ENCODE data around the gene RCL1.

The RCL1 gene

GRCh38 chr9:4855841-4856240 is 63.1 kb downstream of the RCL1 start:
- H3K9ac ChIP-seq (ENCODE audit: low read depth in 1 of 2, low read length in 2 of 2) = no peak overlapping the region
- no peaks in the 10 kb centered on the region for H3K4me1 ChIP-seq (ENCODE audit: control insufficient read depth in 1 of 2, insufficient read depth in 2 of 2, low read length in 2 of 2)
- no peak overlapping the region for H3K27ac ChIP-seq (ENCODE audit: low read depth, low read length)

GRCh38 chr9:4857163-4857810 is 64.5 kb downstream of the RCL1 start:
- H3K4me1 ChIP-seq (ENCODE audit: control insufficient read depth in 1 of 2, insufficient read depth in 2 of 2, low read length in 2 of 2) = peaks cover 5 to 6% of the 10 kb centered on the region in 2 donors
- H3K27me3 ChIP-seq (ENCODE audit: control insufficient read depth in 1 of 2, insufficient read depth in 2 of 2, low read length in 2 of 2) = no peaks in the 10 kb centered on the region
- H3K36me3 ChIP-seq (ENCODE audit: control insufficient read depth in 1 of 2, insufficient read depth in 2 of 2, low read length in 2 of 2) = peaks cover 15 to 36% of the 10 kb centered on the region in 2 donors

More at GRCh38 chr9:4855841-4856240, 63.1 kb downstream of the RCL1 start:
- Histone ChIP-seq H3K4me3 (ENCODE audit: low read depth in 1 of 2, low read length in 2 of 2) (no peak overlapping the region), H3K27me3 (ENCODE audit: control insufficient read depth in 1 of 2, insufficient read depth in 2 of 2, low read length in 2 of 2) (no peaks in the 10 kb centered on the region), H3K36me3 (ENCODE audit: control insufficient read depth in 1 of 2, insufficient read depth in 2 of 2, low read length in 2 of 2) (peaks cover 11 to 32% of the 10 kb centered on the region in 2 donors), H3K9me3 (ENCODE audit: control insufficient read depth in 1 of 2, low read length in 2 of 2) (no peaks in the 10 kb centered on the region)

GRCh38 chr9:4859035-4859434 is 66.3 kb downstream of the RCL1 start:
- no peak overlapping the region for H3K9ac ChIP-seq (ENCODE audit: low read depth in 1 of 2, low read length in 2 of 2)
- H3K9me3 ChIP-seq (ENCODE audit: control insufficient read depth in 1 of 2, low read length in 2 of 2) = no peaks in the 10 kb centered on the region
- no peak overlapping the region for H3K4me3 ChIP-seq (ENCODE audit: low read depth in 1 of 2, low read length in 2 of 2)
- H3K27ac ChIP-seq (ENCODE audit: low read depth, low read length) = no peak overlapping the region
- peaks cover 8 to 21% of the 10 kb centered on the region in 2 donors for H3K36me3 ChIP-seq (ENCODE audit: control insufficient read depth in 1 of 2, insufficient read depth in 2 of 2, low read length in 2 of 2)
- H3K27me3 ChIP-seq (ENCODE audit: control insufficient read depth in 1 of 2, insufficient read depth in 2 of 2, low read length in 2 of 2) = no peaks in the 10 kb centered on the region
- peaks cover 5 to 6% of the 10 kb centered on the region in 2 donors for H3K4me1 ChIP-seq (ENCODE audit: control insufficient read depth in 1 of 2, insufficient read depth in 2 of 2, low read length in 2 of 2)

More at GRCh38 chr9:4857163-4857810, 64.5 kb downstream of the RCL1 start:
- Histone ChIP-seq H3K4me3 (ENCODE audit: low read depth in 1 of 2, low read length in 2 of 2) (no peak overlapping the region), H3K27ac (ENCODE audit: low read depth, low read length) (no peak overlapping the region), H3K9ac (ENCODE audit: low read depth in 1 of 2, low read length in 2 of 2) (no peak overlapping the region), H3K9me3 (ENCODE audit: control insufficient read depth in 1 of 2, low read length in 2 of 2) (no peaks in the 10 kb centered on the region)

GRCh38 chr9:4860383-4860782 is 67.6 kb downstream of the RCL1 start:
- Histone ChIP-seq H3K4me3 (ENCODE audit: low read depth in 1 of 2, low read length in 2 of 2) (no peak overlapping the region), H3K36me3 (ENCODE audit: control insufficient read depth in 1 of 2, insufficient read depth in 2 of 2, low read length in 2 of 2) (peaks cover 5 to 15% of the 10 kb centered on the region in 2 donors), H3K9ac (ENCODE audit: low read depth in 1 of 2, low read length in 2 of 2) (no peak overlapping the region), H3K9me3 (ENCODE audit: control insufficient read depth in 1 of 2, low read length in 2 of 2) (no peaks in the 10 kb centered on the region), H3K27me3 (ENCODE audit: control insufficient read depth in 1 of 2, insufficient read depth in 2 of 2, low read length in 2 of 2) (no peaks in the 10 kb centered on the region), H3K27ac (ENCODE audit: low read depth, low read length) (no peak overlapping the region), H3K4me1 (ENCODE audit: control insufficient read depth in 1 of 2, insufficient read depth in 2 of 2, low read length in 2 of 2) (peaks cover 5 to 6% of the 10 kb centered on the region in 2 donors)

GRCh38 chr9:4861145-4861544 is 68.4 kb downstream of the RCL1 start:
- no peak overlapping the region for H3K27ac ChIP-seq (ENCODE audit: low read depth, low read length)
- H3K27me3 ChIP-seq (ENCODE audit: control insufficient read depth in 1 of 2, insufficient read depth in 2 of 2, low read length in 2 of 2) = no peaks in the 10 kb centered on the region
- H3K4me3 ChIP-seq (ENCODE audit: low read depth in 1 of 2, low read length in 2 of 2) = no peak overlapping the region
- peaks cover 5 to 6% of the 10 kb centered on the region in 2 donors for H3K4me1 ChIP-seq (ENCODE audit: control insufficient read depth in 1 of 2, insufficient read depth in 2 of 2, low read length in 2 of 2)
- peaks cover 5 to 14% of the 10 kb centered on the region in 2 donors for H3K36me3 ChIP-seq (ENCODE audit: control insufficient read depth in 1 of 2, insufficient read depth in 2 of 2, low read length in 2 of 2)
- H3K9me3 ChIP-seq (ENCODE audit: control insufficient read depth in 1 of 2, low read length in 2 of 2) = no peaks in the 10 kb centered on the region
- no peak overlapping the region for H3K9ac ChIP-seq (ENCODE audit: low read depth in 1 of 2, low read length in 2 of 2)

- Histone ChIP-seq H3K27ac (ENCODE audit: low read depth, low read length) (no peak overlapping the region), H3K4me3 (ENCODE audit: low read depth in 1 of 2, low read length in 2 of 2) (no peak overlapping the region), H3K27me3 (ENCODE audit: control insufficient read depth in 1 of 2, insufficient read depth in 2 of 2, low read length in 2 of 2) (no peaks in the 10 kb centered on the region), H3K4me1 (ENCODE audit: control insufficient read depth in 1 of 2, insufficient read depth in 2 of 2, low read length in 2 of 2) (peaks cover 5 to 6% of the 10 kb centered on the region in 2 donors), H3K36me3 (ENCODE audit: control insufficient read depth in 1 of 2, insufficient read depth in 2 of 2, low read length in 2 of 2) (peaks cover 5 to 14% of the 10 kb centered on the region in 2 donors), H3K9me3 (ENCODE audit: control insufficient read depth in 1 of 2, low read length in 2 of 2) (no peaks in the 10 kb centered on the region), H3K9ac (ENCODE audit: low read depth in 1 of 2, low read length in 2 of 2) (no peak overlapping the region)
Observed at GRCh38 chr9:4861736-4862451, 69.2 kb downstream of the RCL1 start.

GRCh38 chr9:4862506-4863250 is 69.9 kb downstream of the RCL1 start:
- H3K27me3 ChIP-seq (ENCODE audit: control insufficient read depth in 1 of 2, insufficient read depth in 2 of 2, low read length in 2 of 2) = no peaks in the 10 kb centered on the region
- no peak overlapping the region for H3K27ac ChIP-seq (ENCODE audit: low read depth, low read length)
- peaks cover 5 to 6% of the 10 kb centered on the region in 2 donors for H3K4me1 ChIP-seq (ENCODE audit: control insufficient read depth in 1 of 2, insufficient read depth in 2 of 2, low read length in 2 of 2)
- H3K9ac ChIP-seq (ENCODE audit: low read depth in 1 of 2, low read length in 2 of 2) = no peak overlapping the region
- no peaks in the 10 kb centered on the region for H3K9me3 ChIP-seq (ENCODE audit: control insufficient read depth in 1 of 2, low read length in 2 of 2)
- no peak overlapping the region for H3K4me3 ChIP-seq (ENCODE audit: low read depth in 1 of 2, low read length in 2 of 2)
- H3K36me3 ChIP-seq (ENCODE audit: control insufficient read depth in 1 of 2, insufficient read depth in 2 of 2, low read length in 2 of 2) = peaks cover 5 to 14% of the 10 kb centered on the region in 2 donors

- H3K4me3 ChIP-seq (ENCODE audit: low read depth in 1 of 2, low read length in 2 of 2) = no peak overlapping the region
- H3K27ac ChIP-seq (ENCODE audit: low read depth, low read length) = no peak overlapping the region
- no peaks in the 10 kb centered on the region for H3K9me3 ChIP-seq (ENCODE audit: control insufficient read depth in 1 of 2, low read length in 2 of 2)
- peaks cover 5 to 6% of the 10 kb centered on the region in 2 donors for H3K4me1 ChIP-seq (ENCODE audit: control insufficient read depth in 1 of 2, insufficient read depth in 2 of 2, low read length in 2 of 2)
- no peak overlapping the region for H3K9ac ChIP-seq (ENCODE audit: low read depth in 1 of 2, low read length in 2 of 2)
- H3K27me3 ChIP-seq (ENCODE audit: control insufficient read depth in 1 of 2, insufficient read depth in 2 of 2, low read length in 2 of 2) = no peaks in the 10 kb centered on the region
- H3K36me3 ChIP-seq (ENCODE audit: control insufficient read depth in 1 of 2, insufficient read depth in 2 of 2, low read length in 2 of 2) = peaks cover 5 to 11% of the 10 kb centered on the region in 2 donors
Observed at GRCh38 chr9:4864234-4864661, 71.5 kb downstream of the RCL1 start.

- H3K4me1 ChIP-seq (ENCODE audit: control insufficient read depth in 1 of 2, insufficient read depth in 2 of 2, low read length in 2 of 2) = peaks cover 5 to 6% of the 10 kb centered on the region in 2 donors
- no peak overlapping the region for H3K9ac ChIP-seq (ENCODE audit: low read depth in 1 of 2, low read length in 2 of 2)
- no peaks in the 10 kb centered on the region for H3K9me3 ChIP-seq (ENCODE audit: control insufficient read depth in 1 of 2, low read length in 2 of 2)
- no peaks in the 10 kb centered on the region for H3K27me3 ChIP-seq (ENCODE audit: control insufficient read depth in 1 of 2, insufficient read depth in 2 of 2, low read length in 2 of 2)
- H3K4me3 ChIP-seq (ENCODE audit: low read depth in 1 of 2, low read length in 2 of 2) = no peak overlapping the region
- peaks cover 5 to 11% of the 10 kb centered on the region in 2 donors for H3K36me3 ChIP-seq (ENCODE audit: control insufficient read depth in 1 of 2, insufficient read depth in 2 of 2, low read length in 2 of 2)
- no peak overlapping the region for H3K27ac ChIP-seq (ENCODE audit: low read depth, low read length)
Observed at GRCh38 chr9:4864698-4865097, 72.0 kb downstream of the RCL1 start.

- Histone ChIP-seq H3K27ac (ENCODE audit: low read depth, low read length) (no peak overlapping the region), H3K27me3 (ENCODE audit: control insufficient read depth in 1 of 2, insufficient read depth in 2 of 2, low read length in 2 of 2) (no peaks in the 10 kb centered on the region), H3K4me3 (ENCODE audit: low read depth in 1 of 2, low read length in 2 of 2) (no peak overlapping the region)
Observed at GRCh38 chr9:4865681-4866080, 72.9 kb downstream of the RCL1 start.

More at GRCh38 chr9:4865681-4866080, 72.9 kb downstream of the RCL1 start:
- peaks cover 5 to 6% of the 10 kb centered on the region in 2 donors for H3K4me1 ChIP-seq (ENCODE audit: control insufficient read depth in 1 of 2, insufficient read depth in 2 of 2, low read length in 2 of 2)
- H3K9me3 ChIP-seq (ENCODE audit: control insufficient read depth in 1 of 2, low read length in 2 of 2) = no peaks in the 10 kb centered on the region
- H3K9ac ChIP-seq (ENCODE audit: low read depth in 1 of 2, low read length in 2 of 2) = no peak overlapping the region
- H3K36me3 ChIP-seq (ENCODE audit: control insufficient read depth in 1 of 2, insufficient read depth in 2 of 2, low read length in 2 of 2) = peaks cover 5% of the 10 kb centered on the region in 2 donors
